ENCODE measurements around the gene HDAC9. TPM values are rescaled to one million over a fixed set of nuclear protein-coding genes. Genes with fewer than 3 reads are reported as not detected.

HDAC9 gene
- total RNA-seq, 2 experiments from 2014 or later: 0.61 to 0.71 TPM

DNA sequence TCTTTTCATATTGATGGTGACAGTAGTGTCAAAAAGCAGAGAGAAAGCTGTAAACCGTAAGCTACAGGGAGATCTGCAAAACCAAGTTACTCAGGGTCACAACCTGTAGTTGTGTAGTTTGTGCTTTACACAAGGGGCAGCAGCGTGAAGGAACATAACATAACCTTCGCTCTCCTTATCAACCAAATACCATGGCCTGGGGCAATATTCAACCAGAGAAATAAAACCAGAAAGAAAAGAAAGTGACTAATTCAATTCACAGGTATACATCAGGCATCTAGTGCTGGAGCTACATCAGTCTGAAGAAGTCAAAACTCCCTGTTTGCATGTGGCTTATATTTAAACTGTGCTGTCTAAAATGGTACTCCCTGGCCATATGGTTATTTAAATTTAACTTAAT is 397.6 kb downstream of the HDAC9 start:
- Mint-ChIP-seq H3K9me3 (no peaks in the 10 kb centered on the region), H3K27ac (no peak overlapping the region), H3K4me1 (no peaks in the 10 kb centered on the region), H3K36me3 (no peaks in the 10 kb centered on the region), H3K4me3 (no peak overlapping the region), H3K27me3 (no peaks in the 10 kb centered on the region)
- DNase-seq (no peak), ATAC-seq (ENCODE audit: low read depth) (no peak)
- POLR2A ChIA-PET: no interaction called here

DNA sequence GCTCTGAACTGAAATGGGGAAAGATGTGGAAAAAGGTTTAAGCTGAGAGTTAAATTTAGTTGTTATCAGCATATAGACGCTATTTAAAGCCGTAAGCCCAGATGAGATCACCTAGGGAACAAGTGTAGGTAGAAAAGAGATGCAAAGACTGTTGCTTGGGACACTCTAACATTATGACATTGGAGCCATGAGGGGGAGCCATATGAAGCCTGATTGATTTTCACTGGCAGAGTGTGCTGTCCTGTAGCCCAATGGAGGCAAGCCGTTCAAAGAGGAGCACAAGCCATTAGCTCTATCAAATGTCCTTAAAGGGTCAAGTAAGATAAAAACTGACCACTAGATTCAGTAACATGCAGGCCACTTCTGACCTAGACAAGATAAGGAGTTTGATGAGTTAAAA is 398.6 kb downstream of the HDAC9 start:
- no peak for ATAC-seq (ENCODE audit: low read depth)
- DNase-seq: no peak
- Mint-ChIP-seq H3K4me3 (no peak overlapping the region), H3K27me3 (no peaks in the 10 kb centered on the region), H3K36me3 (no peaks in the 10 kb centered on the region), H3K9me3 (no peaks in the 10 kb centered on the region), H3K27ac (no peak overlapping the region), H3K4me1 (no peaks in the 10 kb centered on the region)
- POLR2A ChIA-PET: no interaction called here

DNA sequence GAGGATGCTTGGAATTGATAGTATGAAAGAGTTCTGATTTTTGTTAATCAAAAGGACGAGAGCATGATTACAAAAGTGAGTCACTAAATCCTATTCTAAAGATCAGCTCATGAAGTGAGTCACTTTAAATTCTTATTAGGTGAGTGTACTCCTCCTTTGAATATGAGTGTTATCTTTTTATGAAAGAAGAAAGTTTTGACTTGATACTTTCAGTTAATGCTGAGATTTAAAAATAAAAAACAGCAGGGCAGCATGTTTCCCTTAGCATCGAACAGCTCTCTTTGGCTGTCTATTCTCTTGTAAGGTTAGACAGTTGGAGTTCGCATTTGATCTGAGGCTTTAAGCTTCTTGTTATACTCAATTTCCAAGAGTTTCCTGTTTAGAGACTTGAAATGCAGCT is 399.9 kb downstream of the HDAC9 start:
- Mint-ChIP-seq H3K4me1 (no peaks in the 10 kb centered on the region), H3K9me3 (no peaks in the 10 kb centered on the region), H3K27me3 (no peaks in the 10 kb centered on the region), H3K27ac (no peak overlapping the region), H3K4me3 (no peak overlapping the region), H3K36me3 (no peaks in the 10 kb centered on the region)
- POLR2A ChIA-PET: no interaction called here
- DNase-seq (no peak), ATAC-seq (ENCODE audit: low read depth) (no peak)

DNA sequence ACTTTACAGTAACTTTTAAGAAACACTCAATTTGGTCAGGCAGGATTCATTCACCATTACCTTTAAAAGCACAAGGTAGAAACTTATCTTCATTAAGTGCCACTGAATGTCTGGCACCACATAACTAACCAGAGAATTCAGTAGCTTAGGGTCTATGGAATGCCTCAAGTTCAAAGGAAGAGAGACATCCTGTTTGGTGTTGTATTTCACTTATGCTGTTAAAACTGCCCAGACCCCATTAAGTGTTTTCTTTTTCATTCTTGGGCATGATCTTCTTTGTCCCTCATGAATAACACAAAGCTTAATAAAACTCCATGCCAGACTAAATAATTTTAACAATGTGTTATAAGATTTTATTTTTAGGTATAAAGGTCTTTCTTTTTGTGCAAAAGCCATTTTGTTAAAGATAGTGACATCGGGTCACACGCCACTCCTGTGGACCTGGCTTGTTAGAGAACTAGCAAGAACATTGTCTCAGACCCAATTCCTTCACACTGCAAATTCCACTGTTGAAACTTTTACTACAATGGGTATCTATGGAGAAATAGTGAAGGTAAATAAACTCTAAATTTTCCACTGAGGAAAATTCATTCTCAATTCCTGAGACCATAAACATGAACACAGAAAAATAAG is 400.9 kb downstream of the HDAC9 start:
- Mint-ChIP-seq H3K4me1 (no peaks in the 10 kb centered on the region), H3K4me3 (no peak overlapping the region), H3K36me3 (no peaks in the 10 kb centered on the region), H3K27me3 (no peaks in the 10 kb centered on the region), H3K9me3 (no peaks in the 10 kb centered on the region), H3K27ac (no peak overlapping the region)
- DNase-seq (no peak), ATAC-seq (ENCODE audit: low read depth) (no peak)
- POLR2A ChIA-PET: no interaction called here

DNA sequence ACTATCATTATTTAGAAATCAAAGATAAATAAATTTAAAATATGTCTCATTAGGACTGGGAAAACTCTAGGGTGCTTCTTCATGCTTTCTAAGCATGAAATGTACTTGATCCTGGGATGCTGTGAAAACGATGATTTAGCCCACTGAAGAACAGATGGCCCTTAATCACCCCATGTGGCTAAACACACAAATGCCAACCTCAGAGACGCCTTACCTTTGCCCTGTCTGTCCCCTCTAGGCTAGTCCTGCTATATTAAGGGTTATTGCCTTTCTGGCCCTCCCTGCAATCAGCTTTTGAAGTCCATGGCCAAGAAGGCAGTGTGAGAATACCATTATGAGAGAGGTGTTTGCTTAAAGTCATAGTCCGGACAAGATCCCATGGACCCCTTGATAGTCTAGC is 404.7 kb downstream of the HDAC9 start:
- no peak overlapping the region for H3K4me3 Mint-ChIP-seq
- ATAC-seq (ENCODE audit: low read depth) (no peak), DNase-seq (no peak)
- POLR2A ChIA-PET: no interaction called here
- H3K9me3 Mint-ChIP-seq: peaks cover 2% of the 10 kb centered on the region
- H3K36me3 Mint-ChIP-seq: no peaks in the 10 kb centered on the region
- no peak overlapping the region for H3K27ac Mint-ChIP-seq
- H3K4me1 Mint-ChIP-seq: no peaks in the 10 kb centered on the region
- H3K27me3 Mint-ChIP-seq: no peaks in the 10 kb centered on the region

DNA sequence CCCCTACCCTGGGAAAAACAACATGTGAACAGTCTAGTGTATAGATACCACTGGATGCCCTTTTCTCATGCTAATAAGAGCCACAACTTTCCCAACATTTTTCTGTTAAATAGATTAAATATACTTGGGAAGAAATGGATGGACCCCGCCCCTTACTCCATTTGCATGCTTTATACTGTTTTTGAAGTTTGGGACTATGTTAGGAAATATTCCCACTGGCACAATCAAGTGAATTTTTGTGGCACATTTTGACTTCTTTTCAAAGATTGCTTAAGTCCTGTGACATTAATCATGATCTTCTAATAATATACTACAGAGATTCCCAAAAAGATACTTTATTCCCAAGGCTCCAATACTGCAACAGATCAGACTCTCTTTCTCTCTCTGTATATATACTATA is 405.3 kb downstream of the HDAC9 start:
- no peak overlapping the region for H3K27ac Mint-ChIP-seq
- no peaks in the 10 kb centered on the region for H3K36me3 Mint-ChIP-seq
- no peak for ATAC-seq (ENCODE audit: low read depth)
- no peaks in the 10 kb centered on the region for H3K4me1 Mint-ChIP-seq
- no peak for DNase-seq
- H3K9me3 Mint-ChIP-seq: peaks cover 2% of the 10 kb centered on the region
- H3K27me3 Mint-ChIP-seq: no peaks in the 10 kb centered on the region
- no peak overlapping the region for H3K4me3 Mint-ChIP-seq
- POLR2A ChIA-PET: no interaction called here

DNA sequence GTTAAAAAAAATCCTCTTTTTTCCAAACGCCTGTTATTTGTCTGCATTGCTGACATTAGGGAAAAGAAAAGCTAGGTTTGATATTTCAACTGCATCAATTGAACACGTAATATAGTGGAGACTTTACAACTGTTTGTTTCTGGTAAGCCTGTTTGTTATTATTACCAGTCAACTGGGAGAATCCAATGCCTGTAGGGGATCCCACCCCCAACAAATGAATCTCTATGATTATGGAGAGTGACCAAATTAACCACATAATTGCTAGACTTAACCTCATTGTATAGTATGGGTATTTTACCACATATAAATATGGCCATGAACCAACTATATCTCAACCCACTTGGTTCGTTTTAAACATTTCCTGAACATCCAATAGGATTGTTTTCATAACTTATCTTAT is 405.8 kb downstream of the HDAC9 start:
- no peak overlapping the region for H3K27ac Mint-ChIP-seq
- H3K9me3 Mint-ChIP-seq: peaks cover 2% of the 10 kb centered on the region
- H3K36me3 Mint-ChIP-seq: no peaks in the 10 kb centered on the region
- POLR2A ChIA-PET: no interaction called here
- no peak overlapping the region for H3K4me3 Mint-ChIP-seq
- ATAC-seq (ENCODE audit: low read depth) (no peak), DNase-seq (no peak)
- H3K4me1 Mint-ChIP-seq: no peaks in the 10 kb centered on the region
- no peaks in the 10 kb centered on the region for H3K27me3 Mint-ChIP-seq

DNA sequence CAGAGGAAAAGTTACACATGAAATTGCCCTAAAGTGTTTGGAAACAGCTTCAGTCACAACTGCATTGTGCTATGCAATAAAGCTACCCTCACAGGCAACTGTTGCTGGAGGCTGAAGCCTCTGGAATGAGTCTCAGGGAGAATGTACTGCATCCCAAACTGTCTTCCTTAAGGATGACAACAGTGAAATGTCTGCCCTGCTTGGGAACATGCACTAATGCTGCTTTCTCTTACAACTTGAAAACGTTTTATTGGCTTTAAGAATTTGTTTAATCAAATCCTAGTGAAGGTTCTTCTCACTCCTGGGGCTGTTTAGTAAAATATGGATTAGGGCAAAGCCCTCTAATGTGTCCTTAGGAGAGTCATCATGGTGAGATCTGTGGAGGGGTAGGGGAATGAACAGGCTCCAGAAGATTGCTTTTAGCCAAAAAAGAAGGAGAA is 406.5 kb downstream of the HDAC9 start:
- DNase-seq: no peak

DNA sequence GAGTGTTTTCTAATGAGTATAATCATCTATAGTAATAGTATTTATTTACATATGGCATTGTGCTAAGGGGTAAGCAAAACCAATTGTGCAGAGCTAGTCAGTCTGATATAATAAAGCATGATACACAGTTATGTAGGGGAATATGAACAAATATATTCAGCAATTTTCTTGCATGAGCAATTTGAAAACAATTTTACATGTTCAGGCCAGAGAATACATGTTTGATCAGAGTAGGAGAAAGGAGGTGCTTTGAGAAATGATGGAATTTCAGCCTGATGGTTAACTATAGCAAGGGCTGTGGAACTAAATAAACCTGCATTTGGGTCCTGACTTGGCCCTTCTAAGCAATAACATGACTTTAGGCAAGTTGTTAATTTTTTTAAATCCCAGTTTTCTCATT is 407.3 kb downstream of the HDAC9 start:
- Mint-ChIP-seq H3K4me3 (no peak overlapping the region), H3K27ac (no peak overlapping the region), H3K4me1 (no peaks in the 10 kb centered on the region), H3K36me3 (no peaks in the 10 kb centered on the region), H3K27me3 (no peaks in the 10 kb centered on the region), H3K9me3 (peaks cover 2% of the 10 kb centered on the region)
- ATAC-seq (ENCODE audit: low read depth) (no peak), DNase-seq (no peak)
- POLR2A ChIA-PET: no interaction called here

More for the DNA sequence above, 406.5 kb downstream of the HDAC9 start:
- Mint-ChIP-seq H3K4me3 (no peak overlapping the region), H3K27ac (no peak overlapping the region), H3K27me3 (no peaks in the 10 kb centered on the region), H3K4me1 (no peaks in the 10 kb centered on the region), H3K9me3 (peaks cover 2% of the 10 kb centered on the region), H3K36me3 (no peaks in the 10 kb centered on the region)
- POLR2A ChIA-PET: no interaction called here
- no peak for ATAC-seq (ENCODE audit: low read depth)

DNA sequence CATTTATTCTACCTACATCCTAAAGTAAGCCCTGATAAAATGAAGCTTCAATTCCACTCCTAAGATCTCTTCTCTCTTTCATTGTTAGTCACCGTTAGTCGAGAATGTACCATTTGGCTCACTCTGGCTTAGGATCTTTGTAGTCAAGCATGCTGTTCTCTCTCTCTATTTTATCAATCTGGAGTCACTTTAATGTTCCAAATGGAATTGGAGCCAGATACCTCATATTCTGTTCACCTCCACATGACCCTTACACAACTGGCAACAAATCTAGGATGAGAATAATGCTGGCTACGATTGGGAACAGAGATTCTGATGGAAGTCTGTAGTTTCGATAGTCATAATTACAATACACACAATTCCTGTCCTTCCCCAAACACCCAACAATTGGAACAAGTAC is 408.1 kb downstream of the HDAC9 start:
- Mint-ChIP-seq H3K27me3 (no peaks in the 10 kb centered on the region), H3K4me3 (no peak overlapping the region), H3K4me1 (no peaks in the 10 kb centered on the region), H3K9me3 (peaks cover 2% of the 10 kb centered on the region), H3K36me3 (no peaks in the 10 kb centered on the region), H3K27ac (no peak overlapping the region)
- POLR2A ChIA-PET: no interaction called here
- ATAC-seq (ENCODE audit: low read depth): no peak
- no peak for DNase-seq

DNA sequence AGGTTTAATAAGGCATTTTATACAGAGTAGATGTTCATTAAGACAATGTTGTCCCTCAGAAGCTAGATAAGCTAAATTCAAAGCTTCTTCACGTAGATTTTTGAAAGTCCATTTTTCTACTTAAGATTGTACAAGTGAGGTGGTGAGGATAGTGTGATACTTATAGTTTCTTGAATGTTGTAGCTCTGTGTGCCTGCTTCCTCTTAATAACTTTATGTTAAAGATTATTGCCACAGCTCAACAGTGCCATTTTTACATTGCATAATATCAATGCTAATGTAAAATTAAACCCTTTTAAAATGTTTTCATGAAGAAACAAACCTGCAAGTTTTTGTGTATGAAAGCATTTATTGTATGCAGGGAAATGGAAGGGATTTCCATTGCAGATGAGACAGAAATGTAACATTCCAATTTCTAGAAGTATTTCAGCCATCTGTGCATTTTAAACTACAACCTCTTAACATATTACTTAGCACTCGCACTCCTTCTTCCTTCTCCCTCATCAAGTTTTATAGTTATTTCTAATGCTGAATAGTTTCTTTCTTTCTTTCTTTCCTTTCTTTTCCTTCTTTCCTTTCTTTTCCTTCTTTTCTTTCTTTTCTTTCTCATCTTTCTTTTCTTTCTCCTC is 409.9 kb downstream of the HDAC9 start:
- H3K4me3 Mint-ChIP-seq: no peak overlapping the region
- POLR2A ChIA-PET: no interaction called here
- H3K36me3 Mint-ChIP-seq: no peaks in the 10 kb centered on the region
- peaks cover 2% of the 10 kb centered on the region for H3K9me3 Mint-ChIP-seq
- H3K4me1 Mint-ChIP-seq: no peaks in the 10 kb centered on the region
- no peak overlapping the region for H3K27ac Mint-ChIP-seq
- no peak for DNase-seq
- H3K27me3 Mint-ChIP-seq: no peaks in the 10 kb centered on the region
- no peak for ATAC-seq (ENCODE audit: low read depth)

DNA sequence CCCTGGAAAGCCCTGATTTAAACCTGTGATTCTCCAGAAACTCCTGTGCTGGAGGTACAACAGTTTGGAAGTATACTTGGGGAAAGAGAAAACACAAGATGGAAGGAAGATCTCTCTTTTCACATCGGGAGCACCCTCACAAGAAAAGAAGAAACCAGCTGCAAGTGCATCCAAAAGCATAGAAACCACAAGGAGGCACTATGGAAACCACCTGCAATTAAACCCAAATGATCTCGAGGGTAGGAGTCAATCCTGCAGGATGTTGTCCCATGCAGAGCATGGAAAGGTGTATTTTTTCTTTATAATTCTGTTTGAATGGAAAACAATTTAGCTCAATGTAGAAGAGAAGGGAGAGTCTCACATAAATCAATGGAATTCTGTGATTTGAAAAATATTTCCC is 411.4 kb downstream of the HDAC9 start:
- H3K27ac Mint-ChIP-seq: no peak overlapping the region
- H3K36me3 Mint-ChIP-seq: no peaks in the 10 kb centered on the region
- H3K4me1 Mint-ChIP-seq: no peaks in the 10 kb centered on the region
- H3K27me3 Mint-ChIP-seq: no peaks in the 10 kb centered on the region
- peaks cover 2% of the 10 kb centered on the region for H3K9me3 Mint-ChIP-seq
- ATAC-seq (ENCODE audit: low read depth) (no peak), DNase-seq (no peak)
- POLR2A ChIA-PET: no interaction called here
- H3K4me3 Mint-ChIP-seq: no peak overlapping the region

DNA sequence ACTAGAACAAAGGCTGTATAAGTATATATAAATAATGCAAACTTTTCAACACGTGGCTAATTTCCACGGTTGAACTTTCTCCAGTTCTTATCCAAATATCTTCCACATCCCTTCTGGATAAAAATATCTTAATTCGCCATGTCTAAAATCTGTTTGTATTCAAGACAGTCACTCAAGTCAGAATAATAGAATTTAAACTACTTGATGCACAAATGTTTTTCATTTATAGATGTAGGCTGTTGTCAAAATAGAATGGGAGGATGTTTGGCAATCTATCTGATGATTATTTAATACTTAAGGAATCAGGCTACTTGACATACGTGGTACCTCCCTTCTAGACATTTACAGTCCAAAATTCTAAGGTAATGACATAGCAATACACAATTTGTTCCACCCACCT is 417.6 kb downstream of the HDAC9 start:
- ATAC-seq (ENCODE audit: low read depth) (no peak), DNase-seq (no peak)
- H3K27ac Mint-ChIP-seq: no peak overlapping the region

DNA sequence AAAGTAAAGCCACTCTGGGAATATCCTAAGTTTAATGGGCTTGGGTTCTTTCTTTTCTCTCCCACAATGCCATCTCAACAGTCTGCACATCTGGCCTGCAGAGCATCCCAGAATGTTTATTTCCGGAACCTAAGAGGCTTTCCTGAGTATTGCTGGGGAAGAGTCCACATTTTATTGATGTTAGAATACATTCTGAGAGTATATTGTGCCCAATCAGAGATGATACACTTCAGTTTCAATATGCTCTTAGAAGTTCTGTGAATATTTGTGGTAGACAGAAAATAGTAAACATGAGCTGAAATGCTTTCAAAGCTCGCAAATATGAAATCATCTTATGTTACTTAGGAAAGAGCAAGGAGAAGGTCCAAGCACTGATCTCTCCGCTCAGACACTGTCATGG is 421.3 kb downstream of the HDAC9 start:
- Mint-ChIP-seq H3K27me3 (no peaks in the 10 kb centered on the region), H3K4me1 (no peaks in the 10 kb centered on the region), H3K36me3 (no peaks in the 10 kb centered on the region), H3K27ac (no peak overlapping the region), H3K9me3 (peaks cover 5% of the 10 kb centered on the region), H3K4me3 (no peak overlapping the region)
- ATAC-seq (ENCODE audit: low read depth) (no peak), DNase-seq (no peak)
- POLR2A ChIA-PET: no interaction called here

More for the DNA sequence above, 417.6 kb downstream of the HDAC9 start:
- no peak overlapping the region for H3K4me3 Mint-ChIP-seq
- no peaks in the 10 kb centered on the region for H3K27me3 Mint-ChIP-seq
- POLR2A ChIA-PET: no interaction called here
- peaks cover 3% of the 10 kb centered on the region for H3K9me3 Mint-ChIP-seq
- no peaks in the 10 kb centered on the region for H3K36me3 Mint-ChIP-seq
- no peaks in the 10 kb centered on the region for H3K4me1 Mint-ChIP-seq

DNA sequence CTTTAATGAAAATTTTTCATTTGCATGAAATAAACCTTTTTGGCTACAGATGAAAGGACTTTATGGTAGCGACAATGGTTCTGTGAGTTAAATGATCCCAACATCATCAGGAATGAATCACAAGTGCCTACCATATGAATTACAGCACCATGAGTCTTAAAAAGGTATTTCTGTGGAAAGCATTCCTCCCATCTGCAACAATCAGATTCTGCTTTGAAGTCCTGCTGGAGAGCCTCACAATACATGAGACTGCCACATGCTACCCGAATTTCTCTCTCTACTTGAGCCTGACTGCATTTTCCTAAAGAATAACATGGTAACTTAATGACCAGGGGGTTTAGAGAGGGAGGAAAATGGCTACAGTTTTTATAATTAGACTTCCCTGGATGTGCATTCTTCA is 431.6 kb downstream of the HDAC9 start:
- H3K4me1 Mint-ChIP-seq: no peaks in the 10 kb centered on the region
- ATAC-seq (ENCODE audit: low read depth): no peak
- H3K27me3 Mint-ChIP-seq: no peaks in the 10 kb centered on the region
- H3K9me3 Mint-ChIP-seq: no peaks in the 10 kb centered on the region
- no peak overlapping the region for H3K4me3 Mint-ChIP-seq
- no peaks in the 10 kb centered on the region for H3K36me3 Mint-ChIP-seq
- H3K27ac Mint-ChIP-seq: no peak overlapping the region
- POLR2A ChIA-PET: no interaction called here
- DNase-seq: no peak
